ENCODE measurements around the gene KLRC4.
"Not testable (repeated sequence)": the region's sequence is repeated elsewhere in the genome, so short reads cannot be mapped to it uniquely, and the experiment has no call there.

The KLRC4 gene

DNA sequence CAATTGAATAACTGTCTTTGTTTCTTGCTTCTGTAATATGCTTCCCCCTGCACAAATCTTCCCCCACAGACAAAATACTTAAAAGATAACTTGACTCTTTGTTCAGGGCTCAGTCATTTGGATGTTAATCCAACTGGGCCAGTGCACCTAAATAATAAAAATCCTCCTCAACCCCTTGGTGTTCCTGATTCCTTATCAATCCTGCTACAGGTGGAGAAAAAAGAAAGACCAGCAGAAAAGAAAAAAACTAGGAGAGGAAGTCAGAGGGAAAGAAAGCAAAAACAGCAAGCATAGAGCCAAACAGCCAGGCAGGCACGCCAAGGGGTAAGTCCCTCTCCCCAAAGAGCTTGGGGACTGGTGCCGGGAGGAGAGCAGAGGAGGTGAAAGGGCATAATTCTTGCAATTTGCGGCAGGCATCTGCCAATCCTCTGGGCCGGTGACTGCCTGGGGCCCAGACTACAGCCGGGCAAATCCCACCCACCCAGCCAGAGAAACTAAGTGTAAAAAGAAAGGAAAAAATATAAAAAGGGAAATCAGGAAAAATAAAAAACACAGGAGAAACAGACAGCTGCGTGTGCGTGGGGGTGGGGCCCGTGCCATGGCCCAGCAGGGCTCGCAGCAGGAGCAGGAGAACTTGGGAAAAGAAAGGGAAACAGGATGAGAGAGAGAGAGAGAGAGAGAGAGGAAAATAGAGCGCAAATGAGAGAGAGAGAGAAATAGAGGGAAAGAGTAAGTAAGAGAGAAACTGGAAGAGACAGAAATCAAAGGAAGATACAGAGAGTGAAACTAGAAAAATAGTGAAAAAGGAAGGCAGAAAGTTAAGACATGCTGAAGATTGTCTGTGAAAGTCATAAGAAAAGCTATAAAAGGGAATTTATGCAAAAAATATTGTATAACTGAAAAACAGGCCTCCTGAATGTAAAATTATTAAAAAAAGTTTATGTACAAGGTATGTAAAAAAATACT lies 41.1 kb downstream of the KLRC4 start:
- no peak for DNase-seq (ENCODE audit: low read depth in 3 of 3)

DNA sequence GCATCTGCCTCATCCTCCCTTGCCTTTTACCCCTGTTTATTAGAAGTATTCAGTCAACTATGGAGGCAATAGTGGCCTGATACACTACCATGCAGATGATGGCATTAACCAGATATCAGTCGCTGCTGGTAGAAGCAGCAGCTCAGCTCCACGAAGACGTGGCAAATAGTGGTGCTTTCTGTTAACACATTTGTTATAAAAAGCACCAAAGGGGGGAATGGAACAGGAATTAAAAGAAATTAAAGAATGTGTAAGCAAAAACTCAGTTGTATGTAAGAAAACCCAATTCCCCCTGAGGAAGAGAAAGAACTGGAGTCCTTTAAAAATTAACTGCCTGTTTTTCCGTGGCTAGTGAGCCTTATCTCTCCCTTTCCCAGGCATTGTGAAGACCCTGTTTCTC lies 41.8 kb downstream of the KLRC4 start:
- DNase-seq (ENCODE audit: low read depth in 3 of 3) = not testable (repeated sequence)

DNA sequence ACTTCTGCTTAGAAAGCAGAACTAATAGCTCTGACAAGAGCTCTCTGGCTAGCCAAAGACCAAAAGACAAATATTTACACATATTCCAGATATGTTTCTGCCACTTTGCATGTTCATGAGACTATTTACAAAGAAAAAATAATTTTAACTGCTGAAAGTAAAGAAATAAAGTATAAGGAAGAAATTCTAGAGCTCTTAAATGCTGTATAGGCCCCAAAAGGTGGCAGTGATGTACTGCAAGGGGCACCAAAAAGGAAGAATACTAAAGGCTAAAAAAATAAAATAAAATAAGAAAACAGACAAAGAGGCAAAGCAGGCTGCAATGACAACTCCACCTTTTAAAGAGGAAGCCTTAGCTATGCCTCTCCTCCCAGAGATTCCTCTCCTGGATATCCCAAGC lies 42.7 kb downstream of the KLRC4 start:
- no peak for DNase-seq (ENCODE audit: low read depth in 3 of 3)

DNA sequence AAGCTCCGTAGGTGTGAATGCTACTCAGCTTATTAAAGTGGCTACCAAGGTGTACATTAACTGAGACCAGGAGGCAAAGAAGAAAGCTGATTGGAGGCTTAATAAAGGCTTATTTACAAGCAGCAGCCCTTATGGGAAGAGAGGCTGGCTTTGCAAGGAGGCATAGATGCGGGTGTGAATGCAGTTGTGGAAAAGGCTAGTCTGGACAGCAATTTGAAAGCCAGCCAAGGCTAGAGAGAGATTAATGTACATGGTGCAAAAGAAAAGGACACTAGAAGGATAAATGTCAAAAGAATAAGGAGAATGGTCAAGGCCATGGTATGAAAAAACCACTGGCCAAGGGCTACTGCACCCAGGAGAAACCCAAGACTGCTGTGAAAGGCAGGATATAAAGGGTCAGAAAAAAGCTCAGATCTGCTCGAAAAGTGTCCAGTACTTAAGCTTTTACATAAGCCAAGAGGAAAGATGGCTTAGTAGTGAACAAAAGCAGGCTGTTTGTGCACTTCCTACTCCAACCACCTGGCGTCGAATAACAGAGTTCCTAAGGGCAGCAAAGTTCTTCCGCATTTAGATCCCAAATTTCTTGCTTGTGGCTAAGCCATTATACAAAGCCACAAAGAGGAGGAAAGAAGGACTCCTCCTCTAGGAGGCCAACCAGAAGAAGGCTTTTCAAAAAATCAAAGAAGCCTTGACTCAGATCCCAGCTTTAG lies 43.7 kb downstream of the KLRC4 start:
- no peak for DNase-seq (ENCODE audit: low read depth in 3 of 3)

DNA sequence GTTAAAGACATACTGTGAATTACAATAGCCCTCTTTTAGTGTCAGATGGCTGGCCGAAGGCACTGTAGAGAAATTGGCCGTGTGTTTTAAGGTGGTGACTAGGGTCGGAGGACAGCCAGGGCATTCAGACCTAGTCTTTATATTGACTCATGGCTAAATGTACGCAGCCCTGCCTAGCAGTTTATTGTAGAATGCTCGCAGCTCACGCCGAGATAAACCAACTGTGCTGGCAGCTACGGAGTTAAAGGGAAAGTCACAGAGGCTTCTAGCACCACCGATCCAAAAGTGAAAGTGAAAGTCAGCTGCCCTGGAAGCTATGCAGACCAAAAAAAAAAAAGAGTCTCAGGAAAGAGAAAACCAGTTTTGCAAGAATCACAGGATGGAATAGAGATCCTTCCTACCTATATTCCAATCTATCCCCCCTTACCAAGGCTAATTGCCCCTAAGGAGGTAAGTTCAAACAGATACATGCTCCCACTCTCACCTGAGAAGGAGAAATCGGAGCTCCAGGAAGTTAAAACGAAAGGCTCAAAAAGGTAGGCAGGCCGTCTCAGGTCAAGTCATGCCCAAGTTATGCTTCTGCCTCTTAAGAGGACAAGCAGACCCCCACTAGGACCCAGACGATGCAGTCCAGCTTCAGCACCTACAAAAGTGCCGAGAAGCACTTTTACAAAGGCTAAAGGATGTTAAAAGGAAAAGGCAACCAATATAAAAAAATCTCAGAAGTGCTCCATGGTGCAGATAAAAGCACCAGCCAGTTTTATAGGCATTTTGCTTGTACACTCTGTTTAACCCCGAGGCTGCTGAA lies 44.5 kb downstream of the KLRC4 start:
- peak in 2 of 3 donors; percentile 36 to 44 for DNase-seq (ENCODE audit: low read depth in 3 of 3)

DNA sequence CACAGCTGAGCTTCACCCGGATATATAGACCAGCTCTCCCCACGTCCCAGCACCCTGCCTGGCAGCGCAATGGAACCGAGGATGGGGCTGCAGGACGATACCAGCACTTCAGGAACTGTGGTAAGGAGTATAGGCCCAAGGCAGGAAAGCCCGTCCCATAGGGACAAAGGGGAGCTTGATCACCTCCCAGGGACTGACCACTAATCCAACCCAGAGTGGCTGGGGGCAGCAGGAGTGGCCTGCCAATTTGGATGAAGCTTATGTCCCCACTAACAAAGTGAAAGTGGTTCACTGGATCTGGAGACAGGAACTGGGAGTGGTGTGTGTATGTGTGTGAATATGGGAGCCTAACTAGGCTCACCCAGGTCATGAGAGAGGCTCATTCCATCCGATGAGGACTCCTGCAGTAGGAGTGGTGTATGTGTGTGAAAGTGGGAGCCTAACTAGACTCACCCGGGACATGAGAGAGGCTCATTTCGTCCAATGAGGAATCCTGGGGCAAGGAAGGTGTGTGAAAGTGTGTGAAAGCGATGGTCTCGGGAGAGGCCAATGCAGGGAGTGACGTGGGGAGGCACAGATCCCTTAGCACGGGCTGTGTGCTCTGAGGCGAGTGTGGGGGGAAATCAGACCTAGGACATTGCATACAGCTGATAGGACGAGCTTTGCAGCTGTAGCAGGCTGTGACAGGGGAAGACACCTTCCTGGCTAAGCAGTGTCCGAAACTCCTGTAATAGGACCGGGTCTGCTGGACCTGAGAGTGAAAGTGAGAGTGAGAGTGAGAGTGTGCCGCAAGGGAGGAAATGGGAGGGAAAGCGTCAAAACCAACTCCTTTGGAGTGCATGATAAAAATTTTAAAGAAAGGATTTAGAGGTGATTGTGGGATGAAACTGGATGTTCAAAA lies 45.4 kb downstream of the KLRC4 start:
- DNase-seq (ENCODE audit: low read depth in 3 of 3) = no peak

DNA sequence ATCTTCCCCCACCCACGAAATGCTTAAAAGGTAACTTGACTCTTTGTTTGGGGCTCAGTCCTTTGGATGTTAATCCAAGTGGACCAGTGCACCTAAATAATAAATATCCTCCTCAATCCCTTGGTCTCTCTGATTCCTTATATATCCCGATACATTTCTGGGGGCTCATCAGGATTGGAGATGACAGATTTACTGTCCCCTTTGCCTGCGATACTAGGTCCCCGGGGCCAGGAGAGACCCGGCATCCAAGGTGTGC lies 46.0 kb downstream of the KLRC4 start:
- no peak for DNase-seq (ENCODE audit: low read depth in 3 of 3)

DNA sequence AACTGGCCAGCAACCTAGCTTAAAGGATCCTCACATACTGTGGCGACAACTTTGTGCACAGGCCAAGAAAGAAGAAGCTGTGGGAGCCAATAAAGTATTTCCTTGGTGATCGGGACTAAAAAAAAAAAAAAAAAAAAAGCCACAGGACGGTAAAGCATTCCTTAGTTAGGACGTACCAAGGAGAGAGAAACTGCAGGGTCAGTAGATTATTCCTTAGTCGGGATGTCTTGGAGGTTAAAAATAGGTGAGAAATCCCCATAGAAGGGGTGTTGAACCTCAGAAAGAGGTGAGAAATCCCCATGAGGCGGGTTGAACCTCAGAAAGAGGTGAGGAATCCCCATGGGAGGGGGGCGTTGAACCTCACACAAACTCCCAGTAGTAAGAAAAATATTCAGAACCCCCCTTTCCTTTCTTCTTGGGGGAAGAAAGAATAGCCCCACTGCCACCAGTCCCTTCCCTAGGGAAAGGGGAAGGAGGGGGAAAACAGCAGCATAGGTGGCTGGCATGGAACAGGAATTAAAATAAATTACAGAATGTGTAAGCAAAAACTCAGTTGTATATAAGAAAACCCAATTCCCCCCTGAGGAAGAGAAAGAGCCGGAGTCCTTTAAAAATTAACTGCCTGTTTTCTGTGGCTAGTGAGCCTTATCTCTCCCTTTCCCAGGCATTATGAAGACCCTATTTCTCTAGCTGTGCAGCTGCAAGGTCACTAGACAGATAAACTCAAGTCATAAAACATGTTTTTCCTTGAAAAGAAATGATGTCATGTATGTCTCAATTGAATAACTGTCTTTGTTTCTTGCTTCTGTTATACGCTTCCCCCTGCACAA lies 46.5 kb downstream of the KLRC4 start:
- no peak for DNase-seq (ENCODE audit: low read depth in 3 of 3)

DNA sequence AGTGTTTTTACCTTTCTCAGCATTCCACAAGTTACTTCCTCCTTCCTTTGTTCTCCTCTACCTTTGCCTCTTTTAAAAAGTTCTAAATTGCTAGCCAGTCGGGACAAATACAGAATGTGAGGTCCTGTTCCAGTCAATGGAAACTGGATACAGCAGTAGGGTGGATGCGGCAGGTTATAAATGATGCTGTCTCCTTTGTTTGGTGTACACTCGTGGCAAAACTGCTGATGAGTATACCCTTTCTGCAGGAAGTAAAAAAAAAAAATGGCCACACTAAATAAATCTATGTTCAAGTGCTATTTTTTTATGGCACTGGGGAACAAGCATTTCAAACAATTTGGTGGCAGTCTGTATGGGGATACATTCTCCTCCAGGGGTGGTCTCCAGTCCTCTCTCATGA lies 47.2 kb downstream of the KLRC4 start:
- no peak for DNase-seq (ENCODE audit: low read depth in 3 of 3)

DNA sequence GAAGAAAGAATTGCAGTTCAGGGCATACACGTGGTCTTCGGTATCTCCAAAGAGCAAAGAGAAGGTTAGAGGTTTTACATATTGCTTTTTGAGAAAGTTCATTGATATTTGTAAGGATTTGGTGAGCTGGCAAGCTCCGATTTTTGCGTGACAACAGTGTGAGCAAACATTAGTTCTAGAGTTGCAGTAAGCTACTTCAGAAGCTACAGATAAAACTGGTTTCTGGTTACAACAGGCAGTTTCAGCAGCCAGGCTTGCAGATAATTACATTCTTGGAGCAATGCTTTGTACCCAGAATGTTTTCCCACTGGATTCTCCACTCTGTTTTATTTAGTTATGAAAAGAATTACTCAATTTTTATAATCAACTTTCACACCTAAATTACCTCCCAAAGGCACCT lies 47.9 kb downstream of the KLRC4 start:
- no peak for DNase-seq (ENCODE audit: low read depth in 3 of 3)

DNA sequence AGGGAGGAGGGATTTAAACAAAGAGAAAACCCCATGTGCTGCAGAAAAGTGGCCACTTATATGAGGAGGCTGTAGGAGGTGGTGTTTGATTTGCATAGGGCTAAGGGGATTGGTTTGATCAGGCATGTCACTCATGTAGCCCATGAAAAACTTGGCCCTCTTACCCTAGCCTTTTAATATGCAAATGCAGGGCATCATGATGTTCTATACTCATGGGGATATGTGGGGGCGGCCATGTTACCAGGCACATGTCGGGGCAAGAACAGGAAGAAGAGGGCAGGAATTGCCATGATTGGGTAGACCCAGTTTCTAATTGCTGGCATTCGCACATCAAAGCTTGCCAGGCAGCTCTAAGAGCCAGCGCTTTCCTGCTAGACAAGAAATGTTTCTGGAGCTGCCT lies 48.5 kb downstream of the KLRC4 start:
- no peak for DNase-seq (ENCODE audit: low read depth in 3 of 3)

DNA sequence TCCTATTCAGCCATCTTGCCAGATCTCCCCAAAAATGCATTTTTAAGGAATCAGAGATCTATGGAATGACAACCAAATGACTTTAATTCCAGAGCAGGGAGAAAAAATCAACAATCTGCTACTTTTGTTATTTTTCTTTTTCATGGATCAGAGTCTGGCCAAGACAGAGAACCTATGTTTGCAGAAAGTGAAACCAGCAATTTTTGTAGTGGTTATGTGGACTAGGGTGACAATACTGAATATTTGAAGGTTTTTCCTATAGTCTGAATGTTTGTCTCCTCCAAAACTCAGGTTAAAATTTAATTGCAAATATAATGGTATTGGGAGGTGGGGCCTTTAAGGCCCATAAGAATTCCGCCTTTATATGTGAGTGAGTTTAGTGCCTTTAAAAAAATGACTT lies 50.6 kb downstream of the KLRC4 start:
- no peak for DNase-seq (ENCODE audit: low read depth in 3 of 3)

DNA sequence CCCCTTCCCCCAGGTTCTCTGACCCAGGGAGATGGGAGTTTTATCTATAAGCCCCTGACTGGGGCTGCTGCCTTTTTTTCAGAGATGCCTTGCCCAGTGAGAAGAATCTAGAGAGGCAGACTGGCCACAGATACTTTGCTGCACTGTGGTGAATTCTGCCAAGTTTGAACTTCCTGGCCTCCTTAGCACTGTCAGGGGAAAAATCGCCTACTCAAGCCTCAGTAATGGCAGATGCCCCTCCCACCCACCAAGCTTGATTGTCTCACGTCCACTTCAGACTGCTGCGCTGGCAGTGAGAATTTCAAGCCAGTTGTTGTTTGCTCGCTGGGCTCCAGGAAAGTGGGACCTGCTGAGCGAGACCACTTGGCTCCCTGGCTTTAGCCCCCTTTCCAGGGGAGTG lies 51.4 kb downstream of the KLRC4 start:
- no peak for DNase-seq (ENCODE audit: low read depth in 3 of 3)
